ENCODE data around the gene MNDA. TPM values are rescaled to one million over a fixed set of nuclear protein-coding genes. Genes with fewer than 3 reads are reported as not detected.

Gene MNDA
- total RNA-seq, 1 experiment from 2014 or later, result not detected

DNA sequence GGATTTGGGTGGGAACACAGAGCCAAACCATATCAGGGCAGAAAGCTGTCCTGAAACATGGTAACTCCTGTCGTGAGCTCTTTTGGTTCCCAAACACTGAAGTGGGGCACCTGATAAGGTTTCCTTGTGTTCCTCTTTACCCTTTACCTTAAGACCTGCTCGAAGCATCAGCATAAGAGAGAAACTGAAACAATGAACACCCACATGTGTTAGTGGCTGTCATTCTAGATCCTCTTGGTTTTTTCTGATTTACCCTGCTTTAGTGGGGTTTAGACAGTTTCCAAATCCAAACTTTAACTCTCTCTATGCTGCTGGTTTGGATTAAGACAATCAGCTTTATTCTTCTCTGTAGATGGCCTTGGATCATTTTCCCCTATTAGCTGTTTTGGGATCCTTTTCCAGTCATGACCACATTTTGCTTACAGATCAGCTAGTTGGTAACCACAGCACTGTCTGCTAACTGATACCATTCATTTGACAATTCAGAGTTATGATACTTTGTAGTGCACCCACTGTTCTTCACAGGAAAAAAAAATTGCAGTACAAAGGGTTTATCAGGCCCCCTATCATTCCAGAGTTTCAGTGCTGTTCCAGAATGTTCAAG is 975 bp upstream of the MNDA start:
- H3F3A ChIP-seq (ENCODE audit: low read length, unreplicated experiment), result no peaks in the 10 kb centered on the region
- no peak overlapping the region for H3K27ac ChIP-seq (ENCODE audit: low read length)
- H3K4me1 ChIP-seq (ENCODE audit: insufficient read depth, low read length), result no peaks in the 10 kb centered on the region
- intact Hi-C loops (cut with micrococcal nuclease), result no loop called here
- no peaks in the 10 kb centered on the region for H3K9me3 ChIP-seq (ENCODE audit: low read length)
- H3K27me3 ChIP-seq (ENCODE audit: low read length), result no peaks in the 10 kb centered on the region
- ATAC-seq, result no peak
- CTCF ChIA-PET, result no interaction called here
- no peaks in the 10 kb centered on the region for H3K9me2 ChIP-seq (replicated peaks; ENCODE audit: low read length)
- DNase-seq, result no peak
- POLR2A ChIA-PET (ENCODE audit: unreplicated experiment), result no interaction called here
- no peak overlapping the region for H3K4me2 ChIP-seq (ENCODE audit: low read length)
- no TSS peak for BruUV-seq (replicated peaks)
- H3K9ac ChIP-seq (ENCODE audit: low read length), result no peak overlapping the region
- H3K4me3 ChIP-seq (ENCODE audit: low read length), result no peak overlapping the region
- no peaks in the 10 kb centered on the region for H3K36me3 ChIP-seq (ENCODE audit: low read depth, low read length)
- TF ChIP-seq EZH2 (IDR thresholded peaks at IDR 0.05; ENCODE audit: low read length, unreplicated experiment) (no peak), EZH2phosphoT487 (IDR thresholded peaks at IDR 0.05; ENCODE audit: borderline replicate concordance, low read length) (no peak)
- TF ChIP-seq, protein P1, sequence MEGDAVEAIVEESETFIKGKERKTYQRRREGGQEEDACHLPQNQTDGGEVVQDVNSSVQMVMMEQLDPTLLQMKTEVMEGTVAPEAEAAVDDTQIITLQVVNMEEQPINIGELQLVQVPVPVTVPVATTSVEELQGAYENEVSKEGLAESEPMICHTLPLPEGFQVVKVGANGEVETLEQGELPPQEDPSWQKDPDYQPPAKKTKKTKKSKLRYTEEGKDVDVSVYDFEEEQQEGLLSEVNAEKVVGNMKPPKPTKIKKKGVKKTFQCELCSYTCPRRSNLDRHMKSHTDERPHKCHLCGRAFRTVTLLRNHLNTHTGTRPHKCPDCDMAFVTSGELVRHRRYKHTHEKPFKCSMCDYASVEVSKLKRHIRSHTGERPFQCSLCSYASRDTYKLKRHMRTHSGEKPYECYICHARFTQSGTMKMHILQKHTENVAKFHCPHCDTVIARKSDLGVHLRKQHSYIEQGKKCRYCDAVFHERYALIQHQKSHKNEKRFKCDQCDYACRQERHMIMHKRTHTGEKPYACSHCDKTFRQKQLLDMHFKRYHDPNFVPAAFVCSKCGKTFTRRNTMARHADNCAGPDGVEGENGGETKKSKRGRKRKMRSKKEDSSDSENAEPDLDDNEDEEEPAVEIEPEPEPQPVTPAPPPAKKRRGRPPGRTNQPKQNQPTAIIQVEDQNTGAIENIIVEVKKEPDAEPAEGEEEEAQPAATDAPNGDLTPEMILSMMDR (conservative IDR thresholded peaks at IDR 0.05; ENCODE audit: low read depth, low read length), result no peak
- H2AFZ ChIP-seq (ENCODE audit: low read length), result no peak overlapping the region
- H3K79me2 ChIP-seq (ENCODE audit: low read length), result no peaks in the 10 kb centered on the region
- H4K20me1 ChIP-seq (ENCODE audit: low read length), result no peaks in the 10 kb centered on the region

DNA sequence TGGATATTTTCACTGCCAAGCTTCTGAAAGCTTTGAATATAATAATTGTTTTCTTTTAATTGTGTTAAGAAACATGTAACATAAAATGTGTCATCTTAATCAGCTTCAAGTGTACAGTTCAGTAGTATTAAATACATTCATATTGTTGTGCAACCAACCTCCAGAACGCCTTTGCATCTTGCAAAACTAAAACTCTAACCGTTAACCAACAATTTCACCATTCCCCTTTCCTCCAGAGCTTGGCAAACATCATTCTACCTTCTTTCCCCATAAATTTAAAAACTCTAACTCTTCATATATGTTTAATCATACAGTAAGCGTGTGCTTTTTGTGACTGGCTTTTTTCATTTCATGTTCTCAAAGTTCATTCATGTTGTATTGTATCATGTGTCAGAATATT is 2.1 kb downstream of the MNDA start:
- no peaks in the 10 kb centered on the region for H3K9me2 ChIP-seq (replicated peaks; ENCODE audit: low read length)
- H3K4me2 ChIP-seq (ENCODE audit: low read length), result no peak overlapping the region
- TF ChIP-seq EZH2phosphoT487 (IDR thresholded peaks at IDR 0.05; ENCODE audit: borderline replicate concordance, low read length) (no peak), EZH2 (IDR thresholded peaks at IDR 0.05; ENCODE audit: low read length, unreplicated experiment) (no peak)
- TF ChIP-seq, protein P1 (conservative IDR thresholded peaks at IDR 0.05; ENCODE audit: low read depth, low read length), result no peak
- DNase-seq (no peak), ATAC-seq (no peak)
- intact Hi-C loops (cut with micrococcal nuclease), result no loop called here
- no peaks in the 10 kb centered on the region for H3K79me2 ChIP-seq (ENCODE audit: low read length)
- CTCF ChIA-PET, result no interaction called here
- H3K9ac ChIP-seq (ENCODE audit: low read length), result no peak overlapping the region
- POLR2A ChIA-PET (ENCODE audit: unreplicated experiment), result no interaction called here
- no peaks in the 10 kb centered on the region for H3F3A ChIP-seq (ENCODE audit: low read length, unreplicated experiment)
- H3K4me1 ChIP-seq (ENCODE audit: insufficient read depth, low read length), result no peaks in the 10 kb centered on the region
- 0 out of 2 replicates have a peak, but pooled peaks cover 2% of the 10 kb centered on the region for H3K9me3 ChIP-seq (ENCODE audit: low read length)
- H4K20me1 ChIP-seq (ENCODE audit: low read length), result no peaks in the 10 kb centered on the region
- H3K27me3 ChIP-seq (ENCODE audit: low read length), result no peaks in the 10 kb centered on the region
- no peak overlapping the region for H2AFZ ChIP-seq (ENCODE audit: low read length)
- no peak overlapping the region for H3K4me3 ChIP-seq (ENCODE audit: low read length)
- no peak overlapping the region for H3K27ac ChIP-seq (ENCODE audit: low read length)
- no peaks in the 10 kb centered on the region for H3K36me3 ChIP-seq (ENCODE audit: low read depth, low read length)
- no TSS peak for BruUV-seq (replicated peaks)

DNA sequence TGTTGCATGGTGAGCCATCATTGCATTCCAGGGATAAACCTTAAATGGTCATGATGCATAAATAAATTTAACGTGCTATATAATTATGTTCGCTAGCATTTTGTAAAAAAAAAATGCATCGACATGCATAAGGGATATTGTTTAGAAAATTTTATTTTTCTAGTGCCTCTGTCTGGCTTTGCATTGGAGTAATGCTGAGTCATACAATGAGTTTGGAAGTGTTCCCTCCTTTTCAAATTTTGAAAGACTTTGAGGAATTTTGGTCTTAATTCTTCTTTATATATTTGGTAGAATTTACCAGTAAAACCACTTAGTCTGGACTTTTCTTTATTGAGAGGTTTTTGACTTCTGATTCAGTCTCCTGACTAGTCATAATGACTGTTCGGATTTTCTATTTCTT is 4.9 kb downstream of the MNDA start:
- intact Hi-C loops (cut with micrococcal nuclease), result no loop called here
- Histone ChIP-seq H3K4me2 (ENCODE audit: low read length) (no peak overlapping the region), H3K36me3 (ENCODE audit: low read depth, low read length) (no peaks in the 10 kb centered on the region), H3K27ac (ENCODE audit: low read length) (no peak overlapping the region), H4K20me1 (ENCODE audit: low read length) (no peaks in the 10 kb centered on the region), H3K27me3 (ENCODE audit: low read length) (no peaks in the 10 kb centered on the region), H3F3A (ENCODE audit: low read length, unreplicated experiment) (no peaks in the 10 kb centered on the region), H3K79me2 (ENCODE audit: low read length) (no peaks in the 10 kb centered on the region), H3K9me3 (ENCODE audit: low read length) (peaks cover 13% of the 10 kb centered on the region; the same call in 1 of the 2 replicates), H3K9ac (ENCODE audit: low read length) (no peak overlapping the region), H3K4me1 (ENCODE audit: insufficient read depth, low read length) (no peaks in the 10 kb centered on the region), H3K9me2 (replicated peaks; ENCODE audit: low read length) (no peaks in the 10 kb centered on the region), H2AFZ (ENCODE audit: low read length) (no peak overlapping the region), H3K4me3 (ENCODE audit: low read length) (no peak overlapping the region)
- ChIA-PET CTCF (no interaction called here), POLR2A (ENCODE audit: unreplicated experiment) (no interaction called here)
- no peak for TF ChIP-seq EZH2 (IDR thresholded peaks at IDR 0.05; ENCODE audit: low read length, unreplicated experiment)
- no peak for TF ChIP-seq EZH2phosphoT487 (IDR thresholded peaks at IDR 0.05; ENCODE audit: borderline replicate concordance, low read length)
- TF ChIP-seq, protein P1 (conservative IDR thresholded peaks at IDR 0.05; ENCODE audit: low read depth, low read length), result no peak
- BruUV-seq (replicated peaks), result no TSS peak
- ATAC-seq (no peak), DNase-seq (no peak)

Measured in PC-3 (cell line).